Keratinocyte (primary cell): Measurements from ENCODE around the gene CRYAB.

Experiments used
- EZH2 ChIP-seq: IDR thresholded peaks from one replicate; pipeline ENCODE4 v1.6.1; 2012; ENCODE audit warnings: inconsistent platforms, mild to moderate bottlenecking, low read length, moderate library complexity
- TF ChIP-seq, protein P1 (sequence below), 3 experiments: IDR thresholded peaks in 1 of 3; conservative IDR thresholded peaks in 1 of 3; optimal IDR thresholded peaks in 1 of 3; 2 replicates in 2 of 3; 3 replicates in 1 of 3; pipeline versions ENCODE3 to v1.5.1; 2011; ENCODE audit warnings: low read length in 3 of 3, mild to moderate bottlenecking in 3 of 3, moderate library complexity in 2 of 3, control low read depth in 1 of 3, inconsistent platforms in 1 of 3; ENCODE audit not compliant: insufficient read depth in 2 of 3; ENCODE audit errors: extremely low read depth in 1 of 3

GRCh38 chr11:111925953-111926352, 14.4 kb upstream of the CRYAB start:
- TF ChIP-seq, protein P1, sequence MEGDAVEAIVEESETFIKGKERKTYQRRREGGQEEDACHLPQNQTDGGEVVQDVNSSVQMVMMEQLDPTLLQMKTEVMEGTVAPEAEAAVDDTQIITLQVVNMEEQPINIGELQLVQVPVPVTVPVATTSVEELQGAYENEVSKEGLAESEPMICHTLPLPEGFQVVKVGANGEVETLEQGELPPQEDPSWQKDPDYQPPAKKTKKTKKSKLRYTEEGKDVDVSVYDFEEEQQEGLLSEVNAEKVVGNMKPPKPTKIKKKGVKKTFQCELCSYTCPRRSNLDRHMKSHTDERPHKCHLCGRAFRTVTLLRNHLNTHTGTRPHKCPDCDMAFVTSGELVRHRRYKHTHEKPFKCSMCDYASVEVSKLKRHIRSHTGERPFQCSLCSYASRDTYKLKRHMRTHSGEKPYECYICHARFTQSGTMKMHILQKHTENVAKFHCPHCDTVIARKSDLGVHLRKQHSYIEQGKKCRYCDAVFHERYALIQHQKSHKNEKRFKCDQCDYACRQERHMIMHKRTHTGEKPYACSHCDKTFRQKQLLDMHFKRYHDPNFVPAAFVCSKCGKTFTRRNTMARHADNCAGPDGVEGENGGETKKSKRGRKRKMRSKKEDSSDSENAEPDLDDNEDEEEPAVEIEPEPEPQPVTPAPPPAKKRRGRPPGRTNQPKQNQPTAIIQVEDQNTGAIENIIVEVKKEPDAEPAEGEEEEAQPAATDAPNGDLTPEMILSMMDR (optimal IDR thresholded peaks at IDR 0.05 in 1 of 3, IDR thresholded peaks at IDR 0.05 in 1 of 3, conservative IDR thresholded peaks at IDR 0.05 in 1 of 3; ENCODE audit: extremely low read depth in 1 of 3, insufficient read depth in 2 of 3, low read length in 3 of 3), result no peak
- no peak for TF ChIP-seq EZH2
